ENCODE data around the gene ENDOG. TPM values are rescaled to one million over a fixed set of nuclear protein-coding genes. Genes with fewer than 3 reads are reported as not detected.

ENDOG gene
- total RNA-seq, result 10 to 100 TPM; 14.1 to 29.9 (median 20.3) TPM

- ATAC-seq (ENCODE audit: low FRiP score) (peak; percentile 97), DNase-seq (ENCODE audit: low spot score) (peak; percentile 89)
- peak in 2 of 3 donors; percentile 81 to 99 for TF ChIP-seq CTCF (IDR thresholded peaks at IDR 0.05)
Observed at GRCh38 chr9:128818099-128818838, at the start of gene ENDOG. Gene ENDOG, plus strand, starts transcription at chr9:128818500. Its CDS starts 185 bp downstream, at chr9:128818685.

- ATAC-seq (ENCODE audit: low FRiP score), result no peak
- TF ChIP-seq CTCF (IDR thresholded peaks at IDR 0.05), result no peak
- no peak for DNase-seq (ENCODE audit: low spot score)
Observed at GRCh38 chr9:128768606-128769005, 49.7 kb upstream of the ENDOG start.

GRCh38 chr9:128770286-128771030 is 47.8 kb upstream of the ENDOG start:
- no peak for ATAC-seq (ENCODE audit: low FRiP score)
- TF ChIP-seq CTCF (IDR thresholded peaks at IDR 0.05), result no peak

GRCh38 chr9:128771094-128771721 is 47.1 kb upstream of the ENDOG start:
- no peak for TF ChIP-seq CTCF (IDR thresholded peaks at IDR 0.05)
- peak; percentile 70 for ATAC-seq (ENCODE audit: low FRiP score)
- no peak for DNase-seq (ENCODE audit: low spot score)

More at GRCh38 chr9:128770286-128771030, 47.8 kb upstream of the ENDOG start:
- DNase-seq (ENCODE audit: low spot score), result no peak

GRCh38 chr9:128771745-128772519 is 46.4 kb upstream of the ENDOG start, which contains the start of gene ZER1:
Gene ZER1, minus strand, starts transcription at chr9:128771927. Its CDS starts 16,362 bp downstream, at chr9:128755565.
- ATAC-seq (ENCODE audit: low FRiP score), result peak; percentile 93
- DNase-seq (ENCODE audit: low spot score), result peak; percentile 84
- no peak for TF ChIP-seq CTCF (IDR thresholded peaks at IDR 0.05)

- ATAC-seq (ENCODE audit: low FRiP score), result no peak
Observed at GRCh38 chr9:128773049-128773448, 45.3 kb upstream of the ENDOG start.

More at GRCh38 chr9:128773049-128773448, 45.3 kb upstream of the ENDOG start:
- DNase-seq (ENCODE audit: low spot score), result no peak
- TF ChIP-seq CTCF (IDR thresholded peaks at IDR 0.05), result no peak
